Endometrium (tissue), 2 donors: ENCODE measurements around the gene ZNF566.
"Not testable (repeated sequence)": the region's sequence is repeated elsewhere in the genome, so short reads cannot be mapped to it uniquely, and the experiment has no call there.

Source experiments
- FAIRE-seq: peaks from 2 replicates; lab custom pipeline; 2012; peaks lifted over from hg19 to GRCh38; lab: Jason Lieb, UNC
- donor health status: control.
- donor health status: control.

Gene ZNF566

DNA sequence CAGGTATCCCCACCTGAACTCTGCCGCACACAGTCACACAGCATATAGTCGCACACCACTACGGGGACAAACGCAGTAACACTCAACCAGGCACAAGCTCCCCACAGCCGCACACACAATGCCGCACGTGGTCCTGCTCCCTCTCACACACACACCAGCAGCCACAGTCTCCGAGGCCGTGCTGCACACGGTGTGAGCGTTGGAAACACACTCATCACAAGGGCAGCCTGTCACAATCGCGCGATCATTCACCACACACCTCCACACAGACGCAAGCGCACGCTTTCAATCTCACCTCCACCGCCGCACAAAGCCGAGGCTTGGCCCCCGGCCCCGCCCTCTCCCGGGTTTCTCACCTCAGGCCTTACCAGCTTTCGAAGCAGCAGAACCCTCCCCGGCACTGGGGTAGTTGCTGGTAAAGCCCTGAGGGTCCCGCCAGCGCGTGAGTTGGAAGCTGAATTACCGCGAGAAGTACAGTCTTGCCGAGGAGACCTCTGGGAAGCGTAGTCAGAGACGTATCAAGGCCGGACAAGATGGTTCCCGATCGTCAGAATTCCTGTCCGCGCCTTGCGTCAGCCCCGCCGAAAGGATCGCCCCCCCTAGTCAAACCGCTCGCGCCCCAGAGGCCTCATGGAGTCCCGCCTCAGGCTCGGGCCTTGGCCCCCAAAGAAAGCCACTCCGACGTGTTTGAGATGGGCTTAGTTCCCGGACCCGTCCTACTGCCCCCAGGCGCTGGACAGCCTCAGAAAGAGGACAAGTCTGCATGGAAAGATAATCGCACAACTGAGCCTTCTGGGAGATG lies at the start of gene ZNF566:
ZNF566 (minus strand) TSS at position 444 of the 802 bp plus-strand sequence. CDS start 13,004 bp downstream, outside the sequence.
- no peak for FAIRE-seq

DNA sequence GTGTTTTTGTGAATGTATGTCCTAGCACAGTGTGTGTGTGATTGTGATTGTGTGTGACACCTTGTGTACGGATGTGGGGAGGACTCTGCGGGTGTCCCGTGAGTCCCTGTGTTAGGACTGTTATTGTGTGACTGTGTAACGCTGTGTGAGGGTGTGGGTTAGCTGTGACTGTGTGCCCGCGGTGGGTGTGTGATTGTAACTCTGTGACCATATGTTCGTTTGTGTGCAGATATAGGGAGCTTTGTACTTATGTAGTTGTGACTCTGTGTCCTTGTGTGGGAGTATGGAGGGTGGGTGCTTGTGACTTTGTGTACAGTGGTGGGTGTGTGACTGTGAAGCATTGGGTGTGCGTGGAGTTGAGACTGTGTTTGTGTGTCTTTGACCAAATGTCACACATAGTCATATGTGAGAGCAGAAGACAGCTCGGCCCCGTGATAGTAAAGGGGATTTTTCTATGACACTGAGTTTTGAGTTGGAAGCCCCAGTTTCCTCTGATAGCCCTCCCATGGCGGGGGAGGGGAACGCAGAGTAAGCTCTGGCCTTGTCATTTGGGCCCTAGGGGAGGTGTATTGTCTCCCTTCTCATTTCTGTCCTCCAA lies 39.7 kb upstream of the ZNF566 start:
- FAIRE-seq = no peak

- peak; percentile 90 for FAIRE-seq
Measured at GRCh38 chr19:36528194-36528920, 39.0 kb upstream of the ZNF566 start, which contains the start of gene ZNF260. TSS of gene ZNF260 (minus strand) at chr19:36528271. CDS start at chr19:36515238, 13,033 bp downstream.

DNA sequence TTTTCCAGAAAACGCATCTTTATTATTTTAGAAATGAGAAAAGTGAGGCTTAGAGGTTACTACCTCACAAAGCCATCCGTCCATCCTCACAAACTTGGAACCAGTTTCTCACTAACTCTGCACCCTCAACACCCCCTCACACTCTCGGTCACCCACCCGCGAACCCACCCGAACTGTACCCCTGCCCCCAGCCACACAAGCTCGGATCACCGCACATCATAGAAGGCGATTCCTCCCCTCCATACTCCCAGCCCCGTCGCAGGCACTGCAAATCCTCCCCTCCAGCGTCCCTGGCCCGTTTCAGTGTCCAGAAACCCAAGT lies 38.5 kb upstream of the ZNF566 start:
- no peak for FAIRE-seq

DNA sequence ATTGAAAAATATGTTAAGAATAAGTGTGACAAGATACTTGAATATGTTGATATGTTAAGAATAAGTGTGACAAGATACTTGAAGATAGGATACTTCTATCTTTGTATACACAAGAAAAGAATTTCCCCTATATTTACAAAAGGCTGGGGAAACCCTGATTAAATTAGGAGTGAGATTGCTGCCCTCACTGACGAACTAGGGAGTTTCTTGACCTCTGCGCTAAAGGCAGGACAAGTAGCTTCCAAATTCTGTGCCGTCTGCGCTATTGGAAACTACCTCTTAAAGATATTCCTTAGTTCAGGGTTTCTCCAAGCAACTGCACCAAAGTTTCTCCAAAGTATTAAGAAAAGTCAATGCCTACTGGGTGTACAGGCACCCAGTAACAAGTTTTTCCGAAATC lies 38.0 kb upstream of the ZNF566 start:
- no peak for FAIRE-seq

DNA sequence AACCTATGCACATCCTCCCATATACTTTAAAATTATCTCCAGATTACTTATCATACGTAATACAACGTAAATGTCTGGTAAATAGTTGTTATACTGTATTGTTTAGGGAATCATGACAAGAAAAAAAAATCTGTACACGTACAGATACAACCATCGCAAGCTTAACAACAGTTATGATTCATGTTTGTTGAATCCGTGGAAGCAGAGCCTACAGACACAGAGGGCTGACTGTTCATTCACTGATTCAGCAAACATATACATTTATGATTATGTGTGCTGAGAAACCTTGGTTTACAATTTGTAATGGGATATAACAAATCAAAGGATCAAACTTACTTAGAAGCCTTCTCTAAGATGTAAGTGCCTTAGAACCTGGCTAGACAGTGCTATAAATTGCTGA lies 37.2 kb upstream of the ZNF566 start:
- FAIRE-seq = no peak

DNA sequence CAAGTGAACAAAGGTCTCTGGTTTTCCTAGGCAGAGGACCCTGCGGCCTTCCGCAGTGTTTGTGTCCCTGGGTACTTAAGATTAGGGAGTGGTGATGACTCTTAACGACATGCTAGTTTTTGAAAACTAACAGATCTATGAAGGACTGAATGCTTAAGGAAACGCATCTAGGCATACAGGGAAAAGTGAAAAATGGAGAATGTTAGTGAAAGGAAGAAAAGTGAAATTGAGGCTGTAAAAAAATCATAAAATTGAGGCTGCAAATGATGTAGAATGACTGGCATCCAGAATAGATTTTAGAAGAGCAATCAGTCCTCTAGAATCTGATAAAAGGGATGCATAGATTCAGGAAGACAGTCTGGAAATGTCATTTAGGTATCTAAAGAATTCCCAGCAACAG lies 35.3 kb upstream of the ZNF566 start:
- no peak for FAIRE-seq

DNA sequence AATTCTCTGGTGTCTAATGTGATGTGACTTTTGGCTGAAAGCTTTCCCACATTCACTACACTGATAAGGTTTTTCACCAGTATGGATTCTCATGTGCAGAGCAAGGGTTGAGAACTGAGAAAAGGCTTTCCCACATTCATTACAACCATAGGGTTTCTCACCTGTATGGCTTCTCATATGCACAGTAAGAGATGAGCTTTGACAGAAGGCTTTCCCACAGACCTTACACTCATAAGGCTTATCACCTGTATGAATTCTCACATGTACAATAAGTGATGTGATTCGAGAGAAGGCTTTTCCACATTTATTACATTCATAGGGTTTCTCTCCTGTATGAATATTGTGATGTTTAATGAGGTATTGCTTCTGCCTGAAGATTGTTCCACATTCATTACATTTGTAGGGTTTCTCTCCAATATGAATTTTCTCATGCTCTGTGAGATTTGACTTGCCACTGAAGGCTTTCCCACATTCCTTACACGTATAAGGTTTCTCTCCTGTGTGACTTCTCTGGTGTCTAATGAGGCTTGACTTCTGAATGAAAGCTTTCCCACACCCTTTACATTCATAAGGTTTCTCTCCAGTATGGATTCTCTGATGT lies 24.8 kb upstream of the ZNF566 start:
- FAIRE-seq = no peak

- no peak for FAIRE-seq
Measured at GRCh38 chr19:36508325-36508724, 19.0 kb upstream of the ZNF566 start.

- no peak for FAIRE-seq
Measured at GRCh38 chr19:36501973-36502372, 12.6 kb upstream of the ZNF566 start.

DNA sequence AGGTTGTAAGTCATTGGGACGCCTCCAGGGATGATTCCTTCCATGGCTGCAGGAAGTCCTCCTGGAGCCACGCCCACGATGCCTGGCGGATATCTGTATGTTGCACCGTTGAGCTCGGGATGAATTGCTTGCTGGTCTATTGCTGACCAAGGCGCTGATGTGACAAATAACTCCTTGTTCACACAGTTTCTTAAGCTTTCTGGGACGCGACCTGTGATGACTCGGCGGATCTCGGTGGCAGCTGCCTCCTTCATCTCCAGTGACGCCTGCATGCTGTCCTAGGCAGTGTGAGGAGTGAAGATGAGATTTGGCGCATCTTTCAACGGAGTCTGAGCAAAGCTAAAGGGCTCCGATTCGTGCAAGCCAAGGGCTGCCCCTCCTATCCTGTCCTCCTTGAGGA lies 7.6 kb upstream of the ZNF566 start:
- no peak for FAIRE-seq

DNA sequence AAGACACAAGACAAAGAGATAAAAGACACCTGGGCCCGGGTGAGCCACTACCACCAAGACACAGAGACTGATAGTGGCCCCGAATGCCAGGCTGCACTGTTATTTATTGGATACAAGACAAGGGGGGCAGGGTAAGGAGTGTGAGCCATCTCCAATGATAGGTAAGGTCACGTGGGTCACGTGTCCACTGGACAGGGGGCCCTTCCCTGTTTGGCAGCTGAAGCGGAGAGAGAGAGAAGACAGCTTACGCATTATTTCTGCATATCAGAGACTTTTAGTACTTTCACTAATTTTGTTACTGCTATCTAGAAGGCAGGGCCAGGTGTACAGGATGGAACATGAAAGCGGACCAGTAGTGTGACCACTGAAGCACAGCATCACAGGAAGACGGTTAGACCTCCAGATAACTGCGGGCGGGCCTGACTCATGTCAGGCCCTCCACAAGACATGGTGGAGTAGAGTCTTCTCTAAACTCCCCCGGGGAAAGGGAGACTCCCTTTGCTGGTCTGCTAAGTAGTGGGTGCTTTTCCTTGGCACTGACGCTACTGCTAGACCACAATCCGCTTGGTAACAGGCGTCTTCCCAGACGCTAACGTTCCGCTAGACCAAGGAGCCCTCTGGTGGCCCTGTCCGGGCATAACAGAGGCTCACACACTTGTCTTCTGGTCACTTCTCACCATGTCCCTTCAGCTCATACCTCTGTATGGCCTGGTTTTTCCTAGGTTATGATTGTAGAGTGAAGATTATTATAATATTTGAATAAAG lies 3.5 kb upstream of the ZNF566 start:
- FAIRE-seq = not testable (repeated sequence)

- not testable (repeated sequence) for FAIRE-seq
Measured at GRCh38 chr19:36490846-36491245, 1.5 kb upstream of the ZNF566 start.

GRCh38 chr19:36489920-36490415 lies 607 bp upstream of the ZNF566 start:
- no peak for FAIRE-seq

DNA sequence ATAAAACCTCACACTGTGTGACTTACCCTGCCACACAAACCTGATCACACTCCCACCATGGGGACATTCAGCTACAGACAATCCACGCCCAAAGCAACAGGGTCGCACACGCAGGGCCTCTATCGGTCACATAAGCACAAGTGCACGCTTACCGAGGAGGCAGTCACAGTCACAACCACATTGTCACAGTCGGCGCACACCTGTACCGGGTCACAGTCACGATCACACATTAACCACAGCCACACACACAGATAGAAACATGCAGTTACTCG lies 579 bp downstream of the ZNF566 start:
- no peak for FAIRE-seq

DNA sequence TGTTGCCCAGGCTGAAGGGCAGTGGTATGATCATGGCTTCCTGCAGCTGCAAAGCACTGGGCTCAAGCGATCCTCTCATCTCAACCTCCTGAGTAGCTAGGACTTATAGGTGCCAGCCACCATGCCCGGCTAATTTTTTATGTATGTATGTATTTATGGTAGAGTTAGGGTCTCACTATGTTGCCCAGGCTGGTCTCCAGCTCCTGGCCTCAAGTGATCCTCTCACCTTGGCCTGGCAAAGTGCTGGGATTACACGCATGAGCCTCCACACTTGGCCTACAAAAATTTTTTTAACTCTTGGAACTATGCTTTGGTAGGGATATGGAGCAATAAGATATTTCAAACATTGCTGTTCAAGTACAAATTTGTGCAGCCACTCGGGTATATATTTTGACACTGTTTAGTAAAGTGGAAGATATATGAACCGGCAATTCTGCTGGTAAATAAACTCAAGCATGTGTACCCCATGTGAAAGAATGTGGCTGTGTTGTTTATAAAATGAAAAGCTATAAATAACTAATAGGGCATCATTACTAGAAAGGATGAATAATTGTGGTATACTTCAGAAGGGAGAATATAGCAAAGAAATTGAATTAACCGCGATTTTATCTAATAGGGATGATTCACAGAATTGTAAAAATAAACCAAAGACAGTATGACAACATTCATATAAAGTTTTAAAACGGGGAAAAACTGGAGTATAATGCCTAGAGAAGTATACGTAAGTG lies 1.1 kb downstream of the ZNF566 start:
- no peak for FAIRE-seq

GRCh38 chr19:36483653-36484052 lies 5.7 kb downstream of the ZNF566 start:
- no peak for FAIRE-seq

DNA sequence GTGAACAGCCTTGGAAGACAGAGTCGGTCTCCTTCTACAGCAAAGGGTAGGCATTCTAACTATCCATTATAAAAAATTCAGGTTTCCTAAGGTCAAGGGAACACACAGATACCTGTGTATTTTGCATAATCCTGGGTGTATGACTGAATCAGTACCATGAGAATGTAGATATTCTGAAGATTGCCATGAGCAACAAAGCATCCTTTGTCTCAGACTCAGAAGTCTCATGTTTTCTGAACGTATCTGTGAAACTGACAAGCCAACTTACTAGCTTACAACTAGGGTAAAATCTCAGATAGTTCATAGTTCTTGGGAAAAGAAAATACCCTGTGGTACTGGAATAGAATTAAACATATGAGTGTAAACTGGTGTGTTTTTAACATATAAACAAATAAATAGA lies 6.5 kb downstream of the ZNF566 start:
- no peak for FAIRE-seq

DNA sequence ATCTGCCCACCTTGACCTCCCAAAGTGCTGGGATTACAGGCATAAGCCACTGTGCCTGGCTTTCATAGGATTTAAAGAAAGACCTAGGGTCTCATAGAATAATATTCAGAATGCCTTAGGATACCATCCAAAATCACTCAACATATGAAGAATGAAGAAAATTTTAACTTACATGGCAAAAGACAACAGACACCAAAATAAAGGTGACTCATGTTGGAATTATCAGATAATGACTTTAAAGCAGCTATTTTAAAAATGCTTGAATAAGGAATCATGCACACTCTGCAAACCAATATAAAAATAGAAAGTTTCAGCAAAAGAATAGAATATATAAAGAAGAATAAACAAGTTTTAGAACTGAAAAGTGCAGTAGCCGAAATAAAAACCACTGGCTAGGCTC lies 29.3 kb downstream of the ZNF566 start:
- no peak for FAIRE-seq

GRCh38 chr19:36456831-36457230 lies 32.5 kb downstream of the ZNF566 start:
- FAIRE-seq = no peak

- FAIRE-seq = no peak
Measured at GRCh38 chr19:36449059-36449670, 40.2 kb downstream of the ZNF566 start.
